LNCAP (cell line): ENCODE measurements around the gene TAS1R3.

ENCODE experiments used
- CTCF ChIP-seq: fragments of 450-650 bp; IDR thresholded peaks from 2 replicates; pipeline ENCODE4 v1.5.1; 2017; ENCODE audit warnings: mild to moderate bottlenecking

Gene TAS1R3

GRCh38 chr1:1336931-1337792, 6.1 kb downstream of the TAS1R3 start:
- no peak for TF ChIP-seq CTCF

GRCh38 chr1:1337793-1338147, 6.7 kb downstream of the TAS1R3 start:
- no peak for TF ChIP-seq CTCF

GRCh38 chr1:1338278-1338677, 7.2 kb downstream of the TAS1R3 start:
- no peak for TF ChIP-seq CTCF

GRCh38 chr1:1340185-1340584, 9.1 kb downstream of the TAS1R3 start:
- TF ChIP-seq CTCF: no peak

GRCh38 chr1:1340791-1341548, 9.9 kb downstream of the TAS1R3 start:
- no peak for TF ChIP-seq CTCF

GRCh38 chr1:1341549-1342021, 10.5 kb downstream of the TAS1R3 start:
- TF ChIP-seq CTCF: no peak

- no peak for TF ChIP-seq CTCF
Observed at GRCh38 chr1:1342061-1342562, 11.0 kb downstream of the TAS1R3 start.
